Measurements from ENCODE around the gene PADI3. TPM values are rescaled to one million over a fixed set of nuclear protein-coding genes. Genes with fewer than 3 reads are reported as not detected.

Gene PADI3
- polyA plus RNA-seq, 1 of the 3 experiments (the other 2 are of a cell fraction), result 0.30 TPM

- ChIA-PET POLR2A (no interaction called here), CTCF (no interaction called here)
- no peaks in the 10 kb centered on the region for H3K27me3 ChIP-seq (ENCODE audit: insufficient read depth)
These were observed 69.4 kb downstream of the PADI3 start for GRCh38 chr1:17318262-17318661.

GRCh38 chr1:17319561-17320350 lies 70.9 kb downstream of the PADI3 start:
- H3K4me3 ChIP-seq (ENCODE audit: low read depth in 2 of 2, low read length in 1 of 2), result no peak overlapping the region
- H3K79me2 ChIP-seq (ENCODE audit: insufficient read depth), result no peaks in the 10 kb centered on the region
- H3K4me2 ChIP-seq, result no peak overlapping the region
- 61% methylated on average over 11 of the region's 11 CpGs for WGBS (ENCODE audit: low lambda C conversion rate)
- H3K27me3 ChIP-seq (ENCODE audit: insufficient read depth), result no peaks in the 10 kb centered on the region
- no peaks in the 10 kb centered on the region for H3K9me2 ChIP-seq
- POLR2A ChIA-PET, result no interaction called here
- no peaks in the 10 kb centered on the region for H3K9me3 ChIP-seq
- H4K20me1 ChIP-seq (ENCODE audit: insufficient read depth), result no peaks in the 10 kb centered on the region
- no peak overlapping the region for H3K9ac ChIP-seq
- CTCF ChIA-PET, result no interaction called here
- no peak overlapping the region for H3K27ac ChIP-seq (ENCODE audit: low read depth in 2 of 2, low read length in 1 of 2)
- DNase-seq, result no peak
- H3F3A ChIP-seq (replicated peaks; ENCODE audit: insufficient read depth), result no peaks in the 10 kb centered on the region
- no peaks in the 10 kb centered on the region for H3K36me3 ChIP-seq (replicated peaks in 1 of 2; ENCODE audit: control insufficient read depth in 1 of 2, insufficient read depth in 2 of 2, low read length in 1 of 2)
- no peaks in the 10 kb centered on the region for H3K4me1 ChIP-seq (ENCODE audit: control insufficient read depth in 1 of 2, insufficient read depth in 2 of 2, low read depth in 1 of 2, low read length in 1 of 2)
- no peak overlapping the region for H2AFZ ChIP-seq (ENCODE audit: low read depth)
- TF ChIP-seq USF1 (IDR thresholded peaks at IDR 0.05; ENCODE audit: borderline replicate concordance, low read depth) (no peak), CTCF (IDR thresholded peaks at IDR 0.05) (no peak), PBX3 (IDR thresholded peaks at IDR 0.05) (no peak), RAD21 (IDR thresholded peaks at IDR 0.05; ENCODE audit: low read length) (no peak), REST (IDR thresholded peaks at IDR 0.05; ENCODE audit: low read depth, low read length) (no peak), GATA2 (CRISPR knock-in tag; IDR thresholded peaks at IDR 0.05) (no peak), JUND (IDR thresholded peaks at IDR 0.05) (no peak), RCOR1 (IDR thresholded peaks at IDR 0.05; ENCODE audit: low read length) (no peak), SMC3 (IDR thresholded peaks at IDR 0.05; ENCODE audit: low read depth, low read length) (no peak), RFX5 (IDR thresholded peaks at IDR 0.05; ENCODE audit: low read length) (no peak), EP300 (IDR thresholded peaks at IDR 0.05; ENCODE audit: borderline replicate concordance in 1 of 2, low read depth in 1 of 2, low read length in 1 of 2) (no peak), ZBTB33 (IDR thresholded peaks at IDR 0.05; ENCODE audit: borderline replicate concordance, low read depth) (no peak), TAF1 (IDR thresholded peaks at IDR 0.05; ENCODE audit: borderline replicate concordance, low read depth, low read length) (no peak), FOSL2 (IDR thresholded peaks at IDR 0.05; ENCODE audit: borderline replicate concordance, low read depth) (no peak), TCF12 (IDR thresholded peaks at IDR 0.05) (no peak), SIN3A (IDR thresholded peaks at IDR 0.05; ENCODE audit: borderline replicate concordance, low read depth, low read length) (no peak)

More at GRCh38 chr1:17318262-17318661, 69.4 kb downstream of the PADI3 start:
- Histone ChIP-seq H3K9me3 (no peaks in the 10 kb centered on the region), H3K9me2 (no peaks in the 10 kb centered on the region), H3F3A (replicated peaks; ENCODE audit: insufficient read depth) (no peaks in the 10 kb centered on the region), H2AFZ (ENCODE audit: low read depth) (no peak overlapping the region), H3K4me3 (ENCODE audit: low read depth in 2 of 2, low read length in 1 of 2) (no peak overlapping the region), H3K27ac (ENCODE audit: low read depth in 2 of 2, low read length in 1 of 2) (no peak overlapping the region), H3K79me2 (ENCODE audit: insufficient read depth) (no peaks in the 10 kb centered on the region), H3K9ac (no peak overlapping the region), H4K20me1 (ENCODE audit: insufficient read depth) (no peaks in the 10 kb centered on the region), H3K4me1 (ENCODE audit: control insufficient read depth in 1 of 2, insufficient read depth in 2 of 2, low read depth in 1 of 2, low read length in 1 of 2) (no peaks in the 10 kb centered on the region), H3K36me3 (replicated peaks in 1 of 2; ENCODE audit: control insufficient read depth in 1 of 2, insufficient read depth in 2 of 2, low read length in 1 of 2) (no peaks in the 10 kb centered on the region), H3K4me2 (no peak overlapping the region)
- DNase-seq, result no peak
- WGBS (ENCODE audit: low lambda C conversion rate), result 39% methylated on average over 6 of the region's 6 CpGs
- TF ChIP-seq SIN3A (IDR thresholded peaks at IDR 0.05; ENCODE audit: borderline replicate concordance, low read depth, low read length), result no peak
- TF ChIP-seq FOSL2 (IDR thresholded peaks at IDR 0.05; ENCODE audit: borderline replicate concordance, low read depth), result no peak
- no peak for TF ChIP-seq NRF1 (IDR thresholded peaks at IDR 0.05; ENCODE audit: low read depth, low read length)
- no peak for TF ChIP-seq EP300 (IDR thresholded peaks at IDR 0.05; ENCODE audit: borderline replicate concordance in 1 of 2, low read depth in 1 of 2, low read length in 1 of 2)
